HG03159 (cell line): ENCODE results near the gene OR2A25.
"Not testable (repeated sequence)": the region's sequence is repeated elsewhere in the genome, so short reads cannot be mapped to it uniquely, and the experiment has no call there.

Experiments used
- ATAC-seq: cut with Tn5 transposase; IDR thresholded peaks from one replicate; pipeline ENCODE4 v1.9.1; 2021; ENCODE audit warnings: mild to moderate bottlenecking, moderate library complexity; ENCODE audit not compliant: unreplicated experiment

Gene OR2A25, protein sequence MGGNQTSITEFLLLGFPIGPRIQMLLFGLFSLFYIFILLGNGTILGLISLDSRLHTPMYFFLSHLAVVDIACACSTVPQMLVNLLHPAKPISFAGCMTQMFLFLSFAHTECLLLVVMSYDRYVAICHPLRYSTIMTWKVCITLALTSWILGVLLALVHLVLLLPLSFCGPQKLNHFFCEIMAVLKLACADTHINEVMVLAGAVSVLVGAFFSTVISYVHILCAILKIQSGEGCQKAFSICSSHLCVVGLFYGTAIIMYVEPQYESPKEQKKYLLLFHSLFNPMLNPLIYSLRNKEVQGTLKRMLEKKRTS

DNA sequence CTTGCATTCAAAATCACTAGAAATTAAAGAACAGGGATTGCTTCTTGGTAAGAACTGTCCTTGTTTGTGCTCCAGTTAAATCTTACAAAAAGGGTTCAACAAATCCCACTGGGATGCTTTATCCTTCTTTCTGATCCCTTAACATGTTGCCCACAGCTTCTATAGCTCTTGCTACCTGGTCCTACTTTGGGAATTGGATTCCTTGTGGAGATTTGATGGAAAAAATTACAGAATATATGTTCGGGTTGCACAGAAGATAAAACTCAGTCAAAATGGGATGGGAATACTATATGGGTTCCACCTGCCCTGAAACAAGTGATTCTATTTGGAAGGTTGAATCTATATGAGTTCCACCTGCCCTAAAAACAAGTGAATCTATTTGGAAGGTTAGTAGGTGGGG, at the start of gene OR2A25:
TSS of gene OR2A25 (plus strand) at position 301 of the 400 bp plus-strand sequence. CDS start 4,409 bp downstream, outside the sequence.
- ATAC-seq = no peak

DNA sequence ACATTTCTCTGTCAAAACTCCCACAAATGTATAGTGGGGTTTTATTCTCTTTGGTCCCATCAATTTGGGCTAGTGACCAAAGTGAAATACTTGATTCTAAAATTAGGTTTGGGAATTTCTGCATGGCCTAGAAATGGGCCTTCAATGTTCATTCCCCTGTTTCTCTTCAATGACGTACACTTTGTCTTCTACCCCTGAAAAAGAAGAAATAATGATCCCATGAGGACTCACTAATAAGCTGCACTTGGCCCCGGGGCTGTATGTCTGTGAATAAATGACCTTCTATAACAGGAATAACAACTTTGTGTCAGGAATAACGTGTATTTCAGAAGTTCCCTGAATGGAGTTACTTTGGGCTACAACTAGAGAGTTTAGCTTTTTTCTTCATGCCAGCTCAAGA, 49.3 kb upstream of the OR2A25 start:
- no peak for ATAC-seq

DNA sequence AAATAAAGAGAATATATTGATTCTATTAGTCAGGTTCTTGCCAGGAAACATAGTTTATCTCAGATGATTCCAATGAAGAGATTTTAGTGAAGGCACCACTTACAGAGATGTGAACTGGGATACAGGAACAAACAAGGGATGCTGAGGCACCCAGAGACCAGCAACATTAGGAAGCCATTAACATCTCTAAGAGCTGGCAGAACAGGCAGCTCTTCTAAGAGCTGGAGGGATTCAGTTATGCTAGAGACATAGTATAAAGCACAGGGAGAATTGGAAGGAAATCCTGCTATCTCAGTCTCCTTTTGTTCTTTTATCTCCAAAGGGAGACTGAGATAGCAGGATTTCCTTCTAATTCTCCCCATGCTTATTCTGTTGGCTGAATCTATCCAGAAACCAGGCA, 47.4 kb upstream of the OR2A25 start:
- no peak for ATAC-seq

DNA sequence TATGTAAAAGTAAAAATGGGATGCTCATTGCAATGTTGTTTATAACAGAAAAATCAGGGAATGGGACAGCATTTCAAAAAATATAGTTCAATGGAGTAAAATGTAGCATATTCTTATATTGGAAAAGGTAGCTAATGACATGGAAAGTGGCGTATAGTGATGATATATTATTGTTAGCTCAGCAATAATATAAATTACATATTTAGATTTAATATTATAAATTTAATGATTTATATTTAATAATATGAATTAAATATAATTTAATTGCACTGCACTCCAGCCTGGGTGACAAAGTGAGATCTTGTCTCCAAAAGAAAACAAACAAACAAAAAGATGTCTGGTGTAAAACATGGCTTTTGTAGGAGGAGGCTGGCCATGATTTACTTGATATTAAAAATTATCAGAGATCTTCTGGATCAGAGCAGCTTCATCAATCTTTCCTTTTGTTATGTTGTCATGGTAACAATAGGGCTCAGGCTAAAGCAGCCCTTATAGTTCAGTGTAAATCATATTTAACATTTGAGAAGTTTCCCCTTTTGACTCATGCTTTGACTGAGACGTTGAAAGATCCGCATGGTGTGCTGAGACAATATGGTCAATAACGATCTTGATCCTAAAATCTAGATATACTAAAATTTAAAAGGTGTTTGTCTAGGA, 46.3 kb upstream of the OR2A25 start:
- no peak for ATAC-seq

DNA sequence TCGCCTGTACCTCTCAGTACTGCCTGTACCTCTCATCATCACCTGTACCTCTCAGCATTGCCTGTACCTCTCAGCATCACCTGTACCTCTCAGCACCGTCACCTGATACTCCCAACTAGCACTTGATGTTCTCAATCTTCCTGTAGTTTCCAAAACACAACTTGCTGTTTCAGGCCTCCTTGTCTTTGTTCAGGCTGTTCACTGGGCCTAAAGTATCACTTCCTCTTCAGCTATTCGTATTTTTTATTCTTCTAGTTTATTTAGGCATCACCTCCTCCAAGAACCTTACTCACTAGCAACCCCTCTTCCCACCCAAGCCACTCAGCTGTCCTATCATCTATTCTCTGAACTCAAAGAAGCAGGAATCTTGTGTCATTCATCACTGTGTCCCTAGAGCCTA, 45.4 kb upstream of the OR2A25 start:
- ATAC-seq = no peak

DNA sequence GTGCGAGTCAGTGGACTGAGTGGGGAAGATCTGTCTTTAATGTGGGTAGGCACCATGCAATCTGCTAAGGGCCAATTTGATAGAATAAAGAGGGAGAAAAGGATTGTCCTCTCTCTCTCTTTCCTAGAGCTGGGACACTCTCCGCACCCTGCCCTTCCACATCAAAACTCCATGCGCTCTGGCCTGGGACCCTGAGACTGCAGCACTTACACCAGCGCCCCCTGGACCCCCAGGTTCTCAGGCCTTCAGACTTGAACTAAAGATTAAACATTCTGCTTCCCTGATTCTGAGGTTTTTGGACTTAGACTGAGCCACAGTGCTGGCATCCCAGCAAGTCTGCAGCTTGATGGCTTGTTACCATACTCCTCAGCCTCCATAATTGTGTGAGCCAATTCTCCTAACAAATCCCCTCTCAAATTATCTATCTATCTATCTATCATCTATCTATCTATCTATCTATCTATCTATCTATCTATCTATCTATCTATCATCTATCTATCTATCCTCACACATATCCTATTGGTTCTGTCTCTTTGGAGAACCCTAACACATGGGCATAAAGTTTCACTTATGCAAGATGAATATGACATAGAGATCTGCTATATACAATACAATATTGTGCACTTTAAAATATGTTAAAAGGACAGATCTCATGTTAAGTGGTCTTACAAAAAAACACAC, 43.3 kb upstream of the OR2A25 start:
- no peak for ATAC-seq

DNA sequence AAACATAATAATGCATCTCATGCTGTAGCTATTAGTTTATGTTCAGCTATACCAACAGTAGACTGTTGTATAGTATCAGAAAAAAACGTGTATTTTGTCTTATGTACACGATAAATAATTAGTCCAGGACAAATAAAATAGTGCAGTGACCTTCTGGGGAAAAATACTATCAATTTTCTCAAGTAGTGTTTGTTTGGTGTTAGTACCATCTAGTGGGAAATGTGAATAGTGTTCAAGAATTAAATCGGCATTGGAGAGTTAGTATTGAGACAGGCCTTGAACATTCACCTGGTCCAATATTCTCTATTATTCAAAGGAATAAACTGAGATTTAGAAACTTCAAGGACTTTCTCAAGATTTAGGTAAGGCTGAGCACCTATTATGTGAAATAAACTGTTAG, 42.5 kb upstream of the OR2A25 start:
- no peak for ATAC-seq

DNA sequence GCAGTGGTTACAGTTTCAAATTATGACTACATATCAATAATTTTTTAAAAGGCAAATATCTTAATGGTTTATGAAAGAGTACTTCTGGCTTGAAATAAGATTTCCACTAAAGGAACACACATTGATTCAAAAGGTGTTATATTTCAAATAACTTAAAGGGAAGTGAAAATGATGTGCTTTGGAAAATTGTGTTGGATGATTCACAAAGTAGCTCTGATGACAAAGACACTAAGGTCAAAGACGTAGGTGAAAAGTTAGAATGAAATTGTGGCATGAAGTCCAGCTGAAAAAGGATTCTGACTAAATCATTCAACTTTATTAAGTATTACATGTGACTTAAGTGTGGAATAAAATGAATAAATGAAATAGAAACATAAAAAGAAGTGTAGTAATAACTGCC, 41.6 kb upstream of the OR2A25 start:
- ATAC-seq = no peak

DNA sequence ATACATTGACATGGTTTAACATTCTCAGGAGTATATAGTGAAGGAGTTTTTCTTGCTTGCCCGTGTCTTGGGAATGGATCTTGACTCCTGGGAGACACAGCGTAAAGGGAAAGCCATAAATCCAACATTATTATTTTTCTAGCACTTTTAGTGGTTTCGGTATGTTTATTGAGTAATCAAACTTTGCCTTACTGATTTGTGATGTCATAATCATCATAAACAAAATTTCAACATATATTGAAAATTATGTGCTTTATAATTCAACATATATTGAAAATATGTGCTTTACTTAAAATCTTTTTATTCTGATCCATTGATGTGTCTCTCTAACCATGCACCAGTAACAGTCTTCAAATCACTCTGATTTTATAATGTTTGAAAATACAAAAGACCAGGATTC, 41.1 kb upstream of the OR2A25 start:
- ATAC-seq = no peak

DNA sequence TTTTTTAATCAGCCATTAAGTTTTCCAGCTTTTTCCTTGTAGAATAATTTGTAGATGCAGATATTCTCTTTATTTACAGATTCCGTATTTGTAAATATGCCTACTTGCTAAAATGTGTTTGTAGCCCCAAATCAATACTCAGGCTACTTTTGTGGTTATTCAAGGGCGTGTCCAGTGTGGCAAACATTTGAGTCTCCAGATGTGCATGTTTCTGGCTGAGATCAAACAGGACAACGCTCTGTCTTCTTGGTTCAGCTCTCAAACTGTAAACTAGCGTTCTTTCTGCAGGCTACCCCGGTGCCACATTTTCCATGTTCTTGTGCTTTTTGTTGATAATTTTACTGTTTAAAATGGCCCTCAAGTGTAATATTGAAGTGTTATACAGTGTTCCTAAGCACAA, 37.1 kb upstream of the OR2A25 start:
- ATAC-seq = no peak

DNA sequence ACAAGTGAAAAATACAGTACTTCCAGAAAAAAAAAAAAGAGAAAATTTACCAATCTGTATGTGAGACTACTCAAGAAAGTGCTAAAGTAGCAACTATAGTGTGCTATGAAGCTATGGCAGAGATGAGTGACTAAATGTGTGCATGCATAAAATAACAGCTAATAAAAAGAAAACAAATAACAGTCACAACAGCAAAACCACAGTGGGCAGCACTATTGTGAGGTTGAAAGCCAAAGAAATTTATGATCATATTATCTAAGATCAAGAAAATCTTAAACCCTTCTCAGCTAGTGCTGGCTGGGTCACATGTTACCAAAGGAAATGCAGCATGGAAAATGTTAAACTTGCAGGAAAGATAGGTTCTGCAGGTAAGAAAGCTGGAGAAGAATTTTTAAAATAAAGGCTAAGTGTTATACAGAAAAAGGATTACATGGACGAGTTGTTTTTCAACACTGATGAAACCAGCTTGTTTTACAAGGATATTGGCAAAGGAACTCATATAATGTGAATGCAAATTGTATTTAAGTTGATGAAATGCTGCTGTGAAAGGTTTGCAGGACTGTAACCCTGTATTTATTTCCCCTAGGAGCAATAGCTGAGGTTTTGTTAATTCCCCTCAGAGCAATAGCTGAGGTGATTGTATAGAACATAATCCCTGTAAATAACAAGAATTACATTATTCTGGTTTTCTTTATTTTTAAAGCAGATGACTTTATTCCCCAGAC, 36.5 kb upstream of the OR2A25 start:
- no peak for ATAC-seq

DNA sequence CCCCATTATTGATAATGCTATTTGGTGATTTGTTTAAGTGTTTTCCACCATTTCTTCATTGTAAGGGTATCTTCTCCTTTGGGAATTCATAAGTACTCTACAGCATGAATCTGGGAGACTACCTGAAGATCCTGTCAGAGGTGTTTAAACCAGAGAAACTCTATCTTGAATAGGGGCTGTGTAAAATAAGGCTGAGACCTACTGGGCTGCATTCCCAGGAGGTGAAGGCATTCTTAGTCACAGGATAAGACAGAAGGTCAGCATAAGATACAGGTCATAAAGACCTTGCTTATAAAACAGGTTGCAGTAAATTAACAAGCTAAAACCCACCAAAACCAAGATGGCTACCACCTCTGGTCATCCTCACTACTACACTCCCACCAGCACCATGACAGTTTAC, 34.2 kb upstream of the OR2A25 start:
- no peak for ATAC-seq

DNA sequence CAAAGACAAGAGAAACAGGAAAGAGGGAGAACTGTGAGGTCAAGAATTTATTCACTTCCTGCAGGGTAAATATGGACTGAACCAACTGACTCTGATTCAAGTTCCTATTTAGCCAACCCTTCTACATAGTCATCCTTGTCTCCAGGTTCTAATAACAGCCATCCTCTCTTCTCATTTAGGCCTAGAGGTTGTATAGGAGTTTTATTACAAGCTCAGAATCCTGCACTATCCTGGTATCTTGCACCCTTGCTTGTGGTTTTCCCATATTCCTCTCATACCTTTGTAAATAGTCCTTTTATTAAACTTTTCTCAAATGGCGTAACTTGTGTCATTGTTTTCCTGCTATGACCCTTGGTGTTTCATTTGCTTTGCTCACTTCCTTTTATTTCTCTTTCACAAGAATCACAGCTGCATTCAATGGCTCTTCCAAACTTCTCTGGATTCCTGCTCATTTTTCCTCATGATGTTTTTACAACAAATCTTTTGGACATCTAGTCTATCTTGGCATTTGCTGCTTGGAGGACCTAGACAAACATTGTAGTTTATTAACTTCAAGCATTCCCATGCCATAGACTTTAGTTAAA, 33.2 kb upstream of the OR2A25 start:
- no peak for ATAC-seq

DNA sequence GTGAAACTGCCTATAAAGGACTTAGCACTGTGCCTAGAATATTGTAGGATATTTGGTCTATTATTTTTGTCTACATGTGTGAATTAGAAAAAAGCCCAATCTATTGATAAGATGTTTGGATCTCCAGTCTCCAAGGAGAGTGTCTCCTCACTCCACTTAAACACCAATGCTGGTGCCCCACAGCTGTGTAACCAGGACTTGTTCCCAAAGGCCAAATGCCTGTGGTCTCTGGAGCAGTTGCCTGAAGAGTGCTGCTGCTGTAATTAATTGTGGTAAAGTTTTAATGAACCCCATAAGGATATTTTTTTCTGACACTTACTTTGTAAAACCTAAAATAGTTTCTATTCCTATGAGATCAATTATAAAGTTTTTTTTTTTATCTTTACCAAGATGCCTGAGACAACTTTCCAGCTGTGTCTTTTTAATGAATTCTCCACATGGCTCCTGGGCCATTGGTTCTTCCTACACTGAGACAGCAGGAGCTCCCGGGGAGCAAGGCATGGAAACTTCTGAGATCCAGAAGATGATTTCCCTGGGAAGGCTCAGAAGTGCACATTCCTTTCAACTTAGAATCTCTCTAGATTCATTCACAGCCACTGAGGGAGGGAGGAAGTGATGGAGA, 32.1 kb upstream of the OR2A25 start:
- no peak for ATAC-seq

DNA sequence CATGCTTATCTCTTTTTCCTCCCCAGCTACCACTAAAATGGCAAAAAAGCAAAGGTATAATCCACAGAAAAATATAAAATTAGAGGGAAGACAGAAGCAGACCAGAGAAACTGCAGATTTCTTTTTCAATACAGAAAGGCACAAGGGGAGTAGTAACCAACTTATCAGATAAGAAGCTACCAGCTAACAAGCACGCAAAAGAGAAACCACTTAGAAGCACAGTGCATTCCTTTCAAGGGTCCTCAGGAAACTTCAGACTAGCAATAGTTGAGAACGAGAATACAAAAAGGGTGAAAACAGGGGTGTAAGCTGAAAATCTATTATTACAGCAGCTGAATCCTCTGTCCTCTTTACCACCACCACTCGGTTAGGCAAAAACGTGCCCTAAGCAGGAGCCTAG, 30.7 kb upstream of the OR2A25 start:
- ATAC-seq = no peak

DNA sequence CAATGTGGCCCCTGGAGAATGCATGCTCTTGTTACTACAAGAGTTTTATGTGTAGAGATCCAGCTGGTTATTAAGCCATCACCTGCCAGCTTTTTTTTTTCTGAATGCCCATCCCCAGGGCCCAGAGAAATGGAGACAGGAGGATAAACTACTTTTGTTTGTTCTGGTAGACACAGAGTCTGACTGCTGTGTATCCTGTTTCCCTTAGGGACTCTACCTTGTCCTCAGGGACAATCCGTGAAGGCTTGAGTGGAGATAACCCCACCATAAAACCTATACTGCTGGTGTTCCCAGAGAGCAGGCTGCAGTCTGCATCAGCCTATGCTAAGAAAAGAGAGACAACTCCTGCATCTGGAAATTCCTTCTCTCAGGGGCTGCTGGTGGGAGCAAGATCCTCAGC, 21.0 kb upstream of the OR2A25 start, which contains the start of gene OR2A5:
TSS of gene OR2A5 (plus strand) at position 301 of the 400 bp plus-strand sequence. CDS start 1,454 bp downstream, outside the sequence.
- no peak for ATAC-seq

DNA sequence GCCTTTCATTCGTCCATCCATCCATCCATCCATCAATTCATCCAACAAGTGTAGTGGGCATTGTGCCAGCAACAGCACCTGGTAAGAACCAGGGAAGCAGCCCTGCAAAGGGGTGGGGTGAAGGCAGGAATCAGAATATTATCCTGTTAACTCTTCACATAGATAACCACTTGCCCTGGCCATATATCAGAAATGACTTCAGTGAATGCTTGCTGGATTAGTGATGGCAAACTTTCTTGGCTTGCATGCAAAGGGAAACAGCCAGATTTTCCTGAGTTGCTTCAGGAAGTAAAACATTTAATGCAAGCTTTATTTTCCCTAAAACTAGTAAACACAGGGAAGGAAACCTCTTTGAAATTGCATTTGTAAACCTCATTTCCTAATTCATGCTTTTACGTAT, 20.1 kb upstream of the OR2A25 start:
- no peak for ATAC-seq

DNA sequence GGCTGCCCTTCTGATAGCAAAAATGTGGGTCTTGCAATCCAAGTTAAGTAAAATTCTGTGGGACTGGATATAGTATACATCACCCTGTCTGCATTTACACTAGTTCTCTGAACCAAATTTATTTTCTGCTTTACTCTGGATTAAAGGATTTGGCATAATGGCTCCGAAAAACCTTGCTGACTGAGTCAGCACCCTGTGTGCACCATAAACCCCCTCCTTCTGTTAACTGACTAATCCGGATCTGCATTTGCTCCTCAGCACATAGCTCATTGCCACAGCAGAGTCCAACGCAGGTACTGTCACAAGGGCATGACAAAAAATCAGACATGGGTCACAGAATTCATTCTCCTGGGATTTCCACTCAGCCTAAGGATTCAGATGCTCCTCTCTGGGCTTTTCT, 19.5 kb upstream of the OR2A25 start:
- no peak for ATAC-seq

DNA sequence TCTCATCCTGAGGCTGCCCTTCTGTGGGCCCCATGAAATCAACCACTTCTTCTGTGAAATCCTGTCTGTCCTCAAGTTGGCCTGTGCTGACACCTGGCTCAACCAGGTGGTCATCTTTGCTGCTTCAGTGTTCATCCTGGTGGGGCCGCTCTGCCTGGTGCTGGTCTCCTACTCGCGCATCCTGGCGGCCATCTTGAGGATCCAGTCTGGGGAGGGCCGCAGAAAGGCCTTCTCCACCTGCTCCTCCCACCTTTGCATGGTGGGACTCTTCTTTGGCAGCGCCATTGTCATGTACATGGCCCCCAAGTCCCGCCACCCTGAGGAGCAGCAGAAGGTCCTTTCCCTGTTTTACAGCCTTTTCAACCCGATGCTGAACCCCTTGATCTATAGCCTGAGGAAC, 18.7 kb upstream of the OR2A25 start:
- not testable (repeated sequence) for ATAC-seq

DNA sequence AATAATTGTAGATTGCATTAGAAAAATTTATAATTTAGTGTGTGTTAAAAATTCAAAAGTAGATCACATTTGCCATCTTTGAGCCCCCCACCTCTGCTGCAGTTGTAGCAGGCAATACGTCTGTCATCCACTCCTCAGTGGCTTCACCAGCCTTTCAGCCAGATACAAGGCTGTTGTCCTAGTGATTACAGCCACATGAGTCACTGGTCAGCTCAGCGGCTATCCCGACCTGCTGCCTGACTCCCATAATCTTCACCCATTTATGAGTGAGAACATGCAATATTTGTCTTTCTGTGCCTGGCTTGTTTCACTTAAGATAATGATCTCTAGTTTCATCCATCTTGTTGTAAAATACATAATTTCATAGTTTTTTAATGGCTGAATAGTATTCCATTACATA, 11.7 kb upstream of the OR2A25 start:
- ATAC-seq = no peak

DNA sequence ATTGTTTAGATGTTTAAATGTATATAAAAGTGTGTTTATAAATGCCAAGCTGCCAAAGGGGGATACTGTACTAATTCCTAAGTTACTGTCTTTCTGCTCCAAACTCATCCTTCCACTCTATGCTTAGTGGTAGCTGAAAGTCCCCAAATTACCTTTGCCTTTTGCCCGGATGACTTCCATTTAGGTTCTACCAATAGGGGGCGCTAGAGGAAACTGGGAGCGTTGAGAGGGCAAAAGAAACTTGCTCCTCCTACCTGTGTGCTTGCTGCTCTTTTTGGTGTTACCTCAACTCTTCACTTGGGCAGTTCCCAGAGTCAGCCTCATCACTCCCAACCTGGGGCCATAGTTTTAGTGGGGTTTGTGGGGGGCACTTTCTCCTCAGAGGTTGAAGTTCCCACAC, 5.9 kb upstream of the OR2A25 start:
- no peak for ATAC-seq
